ENCODE data around the gene CAP2.

Gene CAP2

GRCh38 chr6:17392978-17393891, at the start of gene CAP2:
Gene CAP2 (plus strand): TSS chr6:17393595. CDS start chr6:17421556, 27,961 bp downstream.
- peak; percentile 55 to 77 for DNase-seq

- DNase-seq: no peak
Measured at GRCh38 chr6:17347012-17347411, 46.4 kb upstream of the CAP2 start.

GRCh38 chr6:17349427-17349826, 44.0 kb upstream of the CAP2 start:
- DNase-seq: no peak

- DNase-seq: no peak
Measured at GRCh38 chr6:17352302-17352701, 41.1 kb upstream of the CAP2 start.

GRCh38 chr6:17353440-17354175, 39.8 kb upstream of the CAP2 start:
- DNase-seq: no peak

GRCh38 chr6:17354700-17355403, 38.5 kb upstream of the CAP2 start:
- no peak for DNase-seq

GRCh38 chr6:17355404-17355774, 38.0 kb upstream of the CAP2 start:
- DNase-seq: no peak

- no peak for DNase-seq
Measured at GRCh38 chr6:17358515-17358914, 34.9 kb upstream of the CAP2 start.

- DNase-seq: no peak
Measured at GRCh38 chr6:17360564-17360963, 32.8 kb upstream of the CAP2 start.

- no peak for DNase-seq
Measured at GRCh38 chr6:17361013-17361412, 32.4 kb upstream of the CAP2 start.

- no peak for DNase-seq
Measured at GRCh38 chr6:17365961-17366360, 27.4 kb upstream of the CAP2 start.

- no peak for DNase-seq
Measured at GRCh38 chr6:17367868-17368267, 25.5 kb upstream of the CAP2 start.

GRCh38 chr6:17381424-17382147, 11.8 kb upstream of the CAP2 start:
- no peak for DNase-seq

GRCh38 chr6:17385660-17386059, 7.7 kb upstream of the CAP2 start:
- DNase-seq: no peak

GRCh38 chr6:17388365-17388764, 5.0 kb upstream of the CAP2 start:
- no peak for DNase-seq

GRCh38 chr6:17389274-17389847, 4.0 kb upstream of the CAP2 start:
- DNase-seq: no peak

- no peak for DNase-seq
Measured at GRCh38 chr6:17390276-17390675, 3.1 kb upstream of the CAP2 start.

GRCh38 chr6:17391976-17392375, 1.4 kb upstream of the CAP2 start:
- no peak for DNase-seq

- DNase-seq: peak; percentile 35 to 38
Measured at GRCh38 chr6:17393892-17394631, 667 bp downstream of the CAP2 start.

- DNase-seq: no peak
Measured at GRCh38 chr6:17395112-17395511, 1.7 kb downstream of the CAP2 start.

GRCh38 chr6:17396256-17396655, 2.9 kb downstream of the CAP2 start:
- no peak for DNase-seq

- no peak for DNase-seq
Measured at GRCh38 chr6:17397764-17398194, 4.4 kb downstream of the CAP2 start.

Measured in NCI-H2081 (cell line).